Measurements from ENCODE around the gene KIF1B. TPM values are rescaled to one million over a fixed set of nuclear protein-coding genes. Genes with fewer than 3 reads are reported as not detected.

The KIF1B gene
- total RNA-seq, 1 donor from 2014 or later: 35.5 TPM

DNA sequence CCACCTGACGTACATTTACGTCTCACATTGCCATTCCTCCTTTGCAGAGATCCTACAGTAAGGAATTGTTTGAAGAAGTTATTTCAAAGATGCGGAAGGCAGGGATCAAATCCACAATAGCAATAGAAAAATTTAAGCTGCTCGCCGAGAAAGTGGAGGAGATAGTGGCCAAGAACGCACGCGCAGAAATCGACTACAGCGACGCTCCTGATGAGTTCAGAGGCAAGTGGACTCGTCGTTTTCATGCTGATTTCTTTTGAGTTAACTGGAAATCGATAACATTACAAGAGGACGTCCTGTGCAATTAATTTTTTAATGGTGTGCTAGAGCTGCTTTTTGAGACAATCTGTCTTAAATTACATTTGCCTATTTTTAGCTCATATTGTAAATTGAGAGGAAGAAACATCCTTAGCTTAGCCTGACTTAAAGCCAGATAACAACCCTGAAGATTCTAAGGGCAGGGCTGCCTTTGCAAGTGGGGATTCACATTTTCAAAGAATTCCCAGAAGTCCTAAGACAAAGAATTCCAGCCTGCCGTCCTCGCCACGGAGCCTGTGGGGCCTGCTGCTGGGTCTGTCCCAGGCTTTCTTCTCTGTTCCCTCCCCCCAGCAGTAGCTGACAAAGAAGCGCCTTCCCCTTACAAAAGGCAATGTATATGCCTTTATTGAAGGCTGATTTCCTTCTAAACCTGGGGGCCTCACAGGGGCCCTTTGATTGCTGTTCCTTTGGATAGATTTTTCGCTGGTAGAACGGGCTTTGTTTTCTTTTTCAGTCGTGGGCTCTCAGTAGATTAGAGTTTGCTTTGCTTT, 31.6 kb upstream of the KIF1B start:
- intact Hi-C loops (cut with DNase I): no loop called here
- TF ChIP-seq, protein P1, sequence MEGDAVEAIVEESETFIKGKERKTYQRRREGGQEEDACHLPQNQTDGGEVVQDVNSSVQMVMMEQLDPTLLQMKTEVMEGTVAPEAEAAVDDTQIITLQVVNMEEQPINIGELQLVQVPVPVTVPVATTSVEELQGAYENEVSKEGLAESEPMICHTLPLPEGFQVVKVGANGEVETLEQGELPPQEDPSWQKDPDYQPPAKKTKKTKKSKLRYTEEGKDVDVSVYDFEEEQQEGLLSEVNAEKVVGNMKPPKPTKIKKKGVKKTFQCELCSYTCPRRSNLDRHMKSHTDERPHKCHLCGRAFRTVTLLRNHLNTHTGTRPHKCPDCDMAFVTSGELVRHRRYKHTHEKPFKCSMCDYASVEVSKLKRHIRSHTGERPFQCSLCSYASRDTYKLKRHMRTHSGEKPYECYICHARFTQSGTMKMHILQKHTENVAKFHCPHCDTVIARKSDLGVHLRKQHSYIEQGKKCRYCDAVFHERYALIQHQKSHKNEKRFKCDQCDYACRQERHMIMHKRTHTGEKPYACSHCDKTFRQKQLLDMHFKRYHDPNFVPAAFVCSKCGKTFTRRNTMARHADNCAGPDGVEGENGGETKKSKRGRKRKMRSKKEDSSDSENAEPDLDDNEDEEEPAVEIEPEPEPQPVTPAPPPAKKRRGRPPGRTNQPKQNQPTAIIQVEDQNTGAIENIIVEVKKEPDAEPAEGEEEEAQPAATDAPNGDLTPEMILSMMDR (IDR thresholded peaks at IDR 0.05): no peak
- H3K36me3 ChIP-seq: peaks cover 39% of the 10 kb centered on the region

DNA sequence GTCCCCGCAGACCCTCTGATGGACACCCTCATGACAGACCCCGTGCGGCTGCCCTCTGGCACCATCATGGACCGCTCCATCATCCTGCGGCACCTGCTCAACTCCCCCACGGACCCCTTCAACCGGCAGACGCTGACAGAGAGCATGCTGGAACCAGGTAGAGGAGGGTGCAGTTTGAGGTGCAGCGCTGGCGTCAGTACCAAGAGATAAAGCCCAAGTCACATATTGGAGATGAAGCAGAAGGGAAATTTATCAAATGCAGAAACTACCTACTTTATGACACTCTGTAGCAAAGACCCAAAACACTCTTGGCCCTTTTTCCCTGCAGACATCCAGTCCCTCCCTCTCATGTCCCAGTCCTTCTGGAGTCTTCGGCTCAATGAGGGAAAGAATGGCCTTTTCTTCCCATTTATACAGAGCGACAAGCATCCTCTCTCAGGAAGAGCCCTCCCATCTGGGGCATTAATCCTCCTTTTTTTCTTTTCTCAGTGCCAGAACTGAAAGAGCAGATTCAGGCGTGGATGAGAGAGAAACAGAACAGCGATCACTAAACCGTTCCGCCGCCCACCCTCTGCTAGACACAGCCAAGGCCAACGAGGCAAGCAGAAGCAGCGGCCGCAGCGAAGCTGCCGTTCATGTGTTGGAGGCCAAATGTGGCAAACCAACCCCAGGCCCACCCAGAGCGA, 30.8 kb upstream of the KIF1B start:
- H3K4me1 ChIP-seq: no peaks in the 10 kb centered on the region
- DNase-seq: no peak
- intact Hi-C loops (cut with DNase I): no loop called here
- no peak overlapping the region for H3K27ac ChIP-seq
- H3K9me3 ChIP-seq: no peaks in the 10 kb centered on the region
- ATAC-seq: no peak
- H3K36me3 ChIP-seq: peaks cover 37% of the 10 kb centered on the region
- no peak overlapping the region for H3K4me3 ChIP-seq
- TF ChIP-seq, protein P1 (IDR thresholded peaks at IDR 0.05): no peak
- H3K27me3 ChIP-seq: no peaks in the 10 kb centered on the region

More for the DNA sequence above, 31.6 kb upstream of the KIF1B start:
- H3K27me3 ChIP-seq: no peaks in the 10 kb centered on the region
- H3K27ac ChIP-seq: no peak overlapping the region
- H3K4me3 ChIP-seq: no peak overlapping the region
- H3K4me1 ChIP-seq: no peaks in the 10 kb centered on the region
- no peaks in the 10 kb centered on the region for H3K9me3 ChIP-seq
- no peak for ATAC-seq
- no peak for DNase-seq

DNA sequence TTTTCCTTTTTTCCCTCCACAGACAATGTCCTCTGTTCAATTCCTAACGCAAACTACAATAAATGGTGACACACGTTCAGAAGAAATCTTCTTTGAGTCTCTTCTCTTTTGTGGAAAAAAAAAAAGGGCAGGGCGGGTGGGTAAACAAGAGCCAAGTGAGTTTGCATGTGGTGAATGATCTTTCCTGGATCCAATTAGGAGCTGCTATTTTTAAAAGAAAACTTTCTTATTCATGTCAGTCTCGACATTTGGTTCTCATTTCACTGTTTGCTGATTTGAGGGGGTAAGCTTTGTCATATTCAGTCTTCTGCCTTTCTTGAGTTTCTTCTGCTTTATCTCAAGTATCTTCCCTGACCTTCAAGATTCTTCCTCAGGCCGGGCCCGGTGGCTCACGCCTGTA, 29.2 kb upstream of the KIF1B start:
- Histone ChIP-seq H3K27me3 (no peaks in the 10 kb centered on the region), H3K27ac (no peak overlapping the region), H3K4me3 (no peak overlapping the region), H3K4me1 (no peaks in the 10 kb centered on the region), H3K9me3 (no peaks in the 10 kb centered on the region), H3K36me3 (peaks cover 34% of the 10 kb centered on the region)
- no peak for DNase-seq
- TF ChIP-seq, protein P1 (IDR thresholded peaks at IDR 0.05): no peak
- intact Hi-C loops (cut with DNase I): no loop called here
- no peak for ATAC-seq

DNA sequence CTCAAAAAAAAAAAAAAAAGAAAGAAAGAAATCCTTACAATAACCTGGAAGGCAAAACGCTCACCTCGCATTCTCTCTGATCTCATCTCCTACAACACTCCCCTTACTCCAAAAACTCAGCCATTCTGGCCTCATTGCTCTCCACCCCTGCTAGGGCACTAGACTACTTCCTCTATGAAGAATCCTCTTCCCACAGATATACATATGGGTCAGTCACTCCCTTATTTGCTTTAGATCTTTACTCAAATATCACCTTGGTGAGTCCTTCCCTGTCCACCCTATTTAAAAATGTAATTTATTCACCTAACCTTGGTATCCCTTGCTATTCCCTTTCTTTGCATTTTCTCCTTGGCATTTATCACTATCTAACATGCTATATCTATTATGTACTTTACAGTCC, 24.6 kb upstream of the KIF1B start:
- no peak for ATAC-seq
- Histone ChIP-seq H3K27ac (no peak overlapping the region), H3K36me3 (peaks cover 8% of the 10 kb centered on the region), H3K9me3 (no peaks in the 10 kb centered on the region), H3K4me1 (no peaks in the 10 kb centered on the region), H3K4me3 (no peak overlapping the region), H3K27me3 (no peaks in the 10 kb centered on the region)
- intact Hi-C loops (cut with DNase I): no loop called here
- DNase-seq: no peak
- TF ChIP-seq, protein P1 (IDR thresholded peaks at IDR 0.05): no peak

DNA sequence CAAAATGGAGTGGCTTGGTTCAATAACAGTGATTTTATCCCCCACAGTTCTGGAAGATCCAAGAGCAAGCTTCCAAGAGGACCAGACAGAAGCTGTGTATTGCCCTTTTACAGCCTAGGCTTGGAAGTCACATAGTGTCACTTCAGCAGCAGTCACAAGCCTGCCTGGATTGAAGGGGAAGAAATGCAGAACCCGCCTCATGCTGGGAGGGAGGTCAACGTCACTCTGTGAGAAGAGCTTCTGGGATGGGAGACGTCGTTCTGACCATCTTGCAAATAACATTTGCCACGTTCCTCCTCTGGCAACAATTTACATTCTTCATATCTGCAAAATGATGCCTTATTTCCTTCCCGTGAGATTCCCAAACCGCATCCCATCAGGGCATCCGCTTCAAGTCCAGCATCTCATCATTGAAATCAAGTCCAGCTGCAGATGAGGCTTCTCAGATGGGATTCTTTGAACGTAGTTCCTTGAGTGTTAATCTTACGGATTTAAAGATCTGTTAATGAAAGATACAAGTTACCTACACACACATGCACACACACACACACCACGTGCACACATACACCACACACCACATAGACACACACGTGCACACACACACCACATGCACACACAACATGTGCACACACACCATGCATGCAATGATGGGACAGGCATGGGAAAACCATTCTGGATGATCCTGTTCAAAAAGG, 23.9 kb upstream of the KIF1B start:
- no peaks in the 10 kb centered on the region for H3K4me1 ChIP-seq
- H3K27ac ChIP-seq: no peak overlapping the region
- intact Hi-C loops (cut with DNase I): no loop called here

More for the DNA sequence above, 23.9 kb upstream of the KIF1B start:
- TF ChIP-seq, protein P1 (IDR thresholded peaks at IDR 0.05): no peak
- ATAC-seq (no peak), DNase-seq (no peak)
- no peaks in the 10 kb centered on the region for H3K9me3 ChIP-seq
- H3K4me3 ChIP-seq: no peak overlapping the region
- H3K36me3 ChIP-seq: peaks cover 3% of the 10 kb centered on the region
- no peaks in the 10 kb centered on the region for H3K27me3 ChIP-seq
